NK-92 treated with Interleukin-12 subunit alpha and Interleukin-12 subunit beta, amount 100 ng/mL, for 24 hours (cell line): Measurements from ENCODE around the gene TNFRSF4.

Experiments used
- DNase-seq: peaks from one replicate; lab custom pipeline; 2025; lab: John Stamatoyannopoulos, UW

The TNFRSF4 gene

GRCh38 chr1:1217621-1218523 lies 3.9 kb upstream of the TNFRSF4 start:
- no peak for DNase-seq

DNA sequence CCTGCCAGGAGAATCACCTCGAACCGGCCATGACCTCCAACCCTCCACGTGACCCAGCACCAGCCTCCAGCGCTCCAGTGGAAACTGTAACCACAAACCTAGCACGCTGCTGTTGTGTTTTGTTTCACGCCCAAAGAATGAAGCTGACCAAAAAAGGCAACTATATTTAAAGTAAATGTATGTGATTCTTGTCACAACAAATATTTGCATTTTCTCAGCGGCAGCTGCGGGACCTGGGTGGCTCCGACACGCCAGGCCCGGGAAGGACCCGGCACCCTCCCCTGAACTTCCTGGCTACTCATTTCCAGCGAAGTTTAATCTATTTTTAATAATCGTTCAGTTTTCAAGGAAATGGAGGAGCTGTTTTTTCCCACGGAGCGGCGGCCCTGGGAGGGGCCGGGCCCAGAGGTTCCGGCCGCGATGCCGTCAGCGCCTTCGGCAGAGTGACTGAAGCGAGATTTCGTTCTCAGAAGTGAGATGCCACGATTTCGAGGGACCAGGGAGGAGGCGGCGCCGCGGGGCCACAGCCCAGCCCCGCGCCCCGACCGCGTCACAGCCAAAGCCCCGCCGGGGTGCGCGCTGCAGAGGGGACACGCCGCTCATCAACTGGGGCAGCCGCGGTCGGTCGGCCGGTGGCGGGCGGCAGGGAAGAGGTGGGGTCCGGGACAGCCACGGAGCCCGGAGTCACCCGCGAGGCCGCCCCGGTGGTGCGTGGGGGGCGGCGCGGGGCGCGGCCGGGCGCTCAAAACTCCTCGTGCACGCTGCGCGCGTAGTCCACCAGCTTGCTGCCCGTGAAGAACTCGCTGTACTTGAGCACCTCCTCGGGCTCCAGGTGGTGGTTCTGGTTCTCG lies 3.0 kb upstream of the TNFRSF4 start:
- no peak for DNase-seq

DNA sequence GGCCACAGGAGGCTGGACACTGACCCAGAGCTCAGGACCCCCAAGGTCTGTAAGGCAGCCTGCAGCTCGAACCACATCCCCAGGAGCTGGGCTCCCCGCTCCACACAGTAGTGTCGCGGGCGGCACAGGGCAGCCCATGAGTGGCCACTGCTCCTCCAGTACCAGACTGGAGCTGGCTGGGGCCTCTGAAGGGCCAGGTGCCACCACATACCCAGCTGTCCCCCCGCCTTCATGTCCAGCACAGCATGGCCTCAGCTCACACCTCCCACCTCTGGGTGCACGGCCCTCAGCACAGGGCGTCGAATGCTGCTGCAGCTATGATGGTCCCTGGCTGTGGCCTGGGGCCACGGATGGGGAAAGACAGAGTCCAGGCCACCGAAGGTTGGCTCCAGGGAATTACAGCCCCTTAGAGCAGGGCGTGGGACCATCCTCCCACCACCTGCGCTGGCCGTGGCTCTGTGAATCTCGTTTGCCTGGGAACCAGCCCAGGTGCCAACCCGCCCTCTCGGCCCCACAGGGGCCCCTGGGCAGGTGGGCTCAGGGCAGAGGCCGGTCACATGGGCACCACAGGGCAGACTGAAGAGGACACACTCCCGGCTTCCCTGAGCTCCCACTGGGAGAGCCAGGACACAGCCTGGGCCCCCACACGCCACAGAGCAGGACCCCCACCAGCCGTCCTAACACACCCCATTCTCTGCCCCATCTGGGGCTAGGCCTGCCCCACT lies 2.1 kb upstream of the TNFRSF4 start:
- DNase-seq: no peak

GRCh38 chr1:1215080-1215676 lies 1.2 kb upstream of the TNFRSF4 start:
- DNase-seq: no peak

DNA sequence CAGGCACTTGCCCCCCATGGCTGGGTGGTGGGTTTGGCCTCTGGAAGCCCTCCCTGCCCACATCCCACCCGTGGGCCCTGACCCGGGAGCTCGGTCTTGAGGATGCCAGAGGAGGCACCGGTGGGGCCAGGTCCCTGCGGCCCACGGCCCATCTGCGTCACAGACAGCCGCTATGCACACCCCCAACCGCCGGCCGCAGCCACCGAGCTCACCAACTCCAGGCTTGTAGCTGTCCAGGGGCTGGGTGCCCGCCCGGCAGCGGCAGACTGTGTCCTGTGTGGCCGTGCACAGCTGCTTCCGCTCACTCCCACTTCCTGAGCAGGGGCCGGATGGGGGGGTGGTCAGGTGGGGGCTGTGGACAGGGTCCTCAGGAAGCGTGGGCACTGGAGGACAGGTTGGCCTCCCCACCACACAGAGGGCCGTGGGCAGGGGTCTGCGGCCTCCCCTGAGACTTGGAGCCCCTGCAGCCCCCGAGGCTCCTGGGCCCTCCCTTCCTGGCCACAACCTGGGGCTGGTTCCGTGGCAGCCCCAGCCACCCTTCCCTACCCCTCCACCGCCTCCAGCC lies 1.1 kb downstream of the TNFRSF4 start:
- peak; percentile 56 for DNase-seq

DNA sequence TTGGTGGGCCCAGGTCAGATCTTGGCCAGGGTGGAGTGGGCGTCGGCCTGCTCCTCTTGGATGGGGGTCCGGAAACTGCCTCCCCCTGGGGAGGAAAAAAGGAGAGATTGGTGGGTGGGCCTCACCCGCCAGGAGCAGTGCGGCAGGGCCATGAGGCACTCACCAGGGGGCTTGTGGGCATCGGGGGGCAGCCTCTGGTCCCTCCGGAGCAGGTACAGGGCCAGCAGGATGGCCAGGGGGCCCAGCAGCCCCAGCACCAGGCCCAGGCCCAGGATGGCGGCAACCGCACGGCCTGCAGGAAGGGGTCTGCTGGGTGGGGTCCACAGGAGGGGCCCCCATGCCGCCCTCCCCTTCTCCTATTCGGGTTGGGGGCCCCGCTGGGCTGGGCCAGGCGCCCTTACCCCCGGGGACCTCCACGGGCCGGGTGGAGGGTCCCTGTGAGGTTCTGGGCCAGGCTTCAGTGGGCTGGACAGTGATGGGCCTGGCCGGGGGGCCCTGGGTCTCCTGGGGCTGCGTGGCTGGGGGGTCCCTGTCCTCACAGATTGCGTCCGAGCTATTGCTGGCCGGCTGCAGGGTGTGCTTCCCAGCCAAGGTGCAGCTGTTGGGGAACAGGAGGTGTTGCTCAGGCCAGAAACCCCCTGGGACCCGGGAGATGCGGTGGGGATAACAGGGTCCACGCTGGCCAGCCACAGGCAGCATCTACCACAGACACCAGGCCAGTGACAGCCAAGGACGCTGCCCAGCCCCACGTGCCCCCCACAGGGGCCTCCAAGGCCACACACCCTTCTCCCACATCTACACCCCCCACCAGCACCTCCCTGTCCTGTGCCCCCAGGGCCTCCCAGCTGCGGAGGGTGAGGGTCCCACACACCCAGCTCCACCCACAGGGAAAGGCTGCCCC lies 2.2 kb downstream of the TNFRSF4 start:
- DNase-seq: no peak

- DNase-seq: no peak
Observed at GRCh38 chr1:1210726-1211540, 3.0 kb downstream of the TNFRSF4 start.

- DNase-seq: no peak
Observed at GRCh38 chr1:1208713-1209433, 5.1 kb downstream of the TNFRSF4 start.

- DNase-seq: no peak
Observed at GRCh38 chr1:1207571-1207892, 6.4 kb downstream of the TNFRSF4 start.

DNA sequence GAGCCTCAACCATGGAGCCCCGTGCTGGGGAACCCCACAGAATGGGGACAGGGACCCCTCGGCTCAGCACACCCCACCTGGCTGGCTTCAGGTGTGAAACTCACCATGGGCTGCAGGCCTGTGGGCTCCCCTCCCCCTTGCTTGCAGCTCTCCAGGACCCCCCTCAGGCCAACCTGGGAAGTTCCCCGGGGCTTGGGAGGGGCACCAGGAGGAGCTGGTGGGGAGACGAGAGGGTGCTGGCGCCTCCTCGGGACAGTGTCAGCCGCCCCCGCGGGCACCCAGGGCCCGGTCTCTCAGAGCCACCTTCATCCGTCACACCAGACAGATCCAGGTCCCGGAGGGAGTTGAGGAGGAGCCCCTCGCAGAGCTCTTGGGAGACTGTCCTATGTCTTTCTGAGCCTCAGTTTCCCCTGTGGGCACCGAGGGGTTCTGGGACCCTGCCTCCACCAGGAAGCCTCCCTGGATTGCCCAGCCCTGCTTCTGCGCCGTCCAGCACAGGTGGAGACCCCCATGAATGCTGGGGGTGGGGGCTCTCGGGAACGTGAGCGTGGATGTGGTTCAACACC lies 6.9 kb downstream of the TNFRSF4 start:
- no peak for DNase-seq

DNA sequence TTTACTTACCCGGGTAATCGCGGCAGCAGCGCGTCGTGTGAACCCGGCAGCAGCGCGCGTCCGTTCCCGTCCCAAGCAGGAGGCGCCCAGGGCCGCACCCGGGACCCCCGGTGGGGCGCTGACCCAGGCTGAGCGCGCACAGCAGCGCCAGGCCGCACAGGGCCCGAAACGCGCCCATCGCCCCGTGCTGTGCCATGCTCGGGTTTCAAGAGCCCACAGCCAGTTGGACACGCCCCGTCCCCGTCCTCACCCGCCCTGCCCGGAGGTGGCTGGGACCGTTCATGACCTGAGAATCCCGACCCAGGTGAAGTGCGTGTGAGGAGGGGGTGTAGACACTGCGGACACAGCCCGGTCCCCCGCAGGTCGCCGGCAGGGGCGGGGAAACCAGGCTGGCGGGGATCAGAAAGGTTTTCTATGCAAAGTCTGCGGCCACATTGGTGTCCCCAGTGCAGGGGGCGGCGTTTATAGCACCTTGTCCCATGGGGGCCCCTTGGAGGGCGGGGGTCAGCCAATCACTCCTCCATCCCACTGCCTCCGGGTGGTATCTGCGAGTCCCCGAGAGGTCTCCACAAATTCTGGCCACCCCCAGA lies 7.5 kb downstream of the TNFRSF4 start, which contains the start of gene TNFRSF18:
Gene TNFRSF18, minus strand, starts transcription at position 217 of the 590 bp plus-strand sequence. Its CDS starts 21 bp downstream, at position 196.
- DNase-seq: no peak

GRCh38 chr1:1205769-1206375 lies 8.1 kb downstream of the TNFRSF4 start:
- no peak for DNase-seq

- DNase-seq: no peak
Observed at GRCh38 chr1:1204998-1205768, 8.8 kb downstream of the TNFRSF4 start.

- DNase-seq: no peak
Observed at GRCh38 chr1:1204425-1204920, 9.5 kb downstream of the TNFRSF4 start.

- DNase-seq: no peak
Observed at GRCh38 chr1:1203561-1204424, 10.2 kb downstream of the TNFRSF4 start.
